NCI-H1092 treated with DMSO at 0.1 percent for 48 hours (cell line): ENCODE measurements around the gene LRMDA.

Experiments used
- DNase-seq: peaks from one replicate; lab custom pipeline; 2025; lab: John Stamatoyannopoulos, UW

The LRMDA gene

GRCh38 chr10:75836064-75836463 lies 404.6 kb downstream of the LRMDA start:
- DNase-seq, result no peak

GRCh38 chr10:75838486-75838885 lies 407.1 kb downstream of the LRMDA start:
- DNase-seq, result no peak

GRCh38 chr10:75839020-75839419 lies 407.6 kb downstream of the LRMDA start:
- no peak for DNase-seq

- DNase-seq, result no peak
Measured at GRCh38 chr10:75841266-75841665, 409.8 kb downstream of the LRMDA start.

- DNase-seq, result peak; percentile 14
Measured at GRCh38 chr10:75845176-75845947, 413.9 kb downstream of the LRMDA start.

- no peak for DNase-seq
Measured at GRCh38 chr10:75847477-75847876, 416.1 kb downstream of the LRMDA start.

GRCh38 chr10:75851580-75852345 lies 420.3 kb downstream of the LRMDA start:
- DNase-seq, result no peak

GRCh38 chr10:75852851-75853484 lies 421.5 kb downstream of the LRMDA start:
- DNase-seq, result no peak

- no peak for DNase-seq
Measured at GRCh38 chr10:75857269-75857846, 425.9 kb downstream of the LRMDA start.

GRCh38 chr10:75857896-75858295 lies 426.5 kb downstream of the LRMDA start:
- no peak for DNase-seq

GRCh38 chr10:75858339-75858738 lies 426.9 kb downstream of the LRMDA start:
- no peak for DNase-seq

- DNase-seq, result no peak
Measured at GRCh38 chr10:75859141-75859540, 427.7 kb downstream of the LRMDA start.

- no peak for DNase-seq
Measured at GRCh38 chr10:75860009-75860408, 428.6 kb downstream of the LRMDA start.

- DNase-seq, result no peak
Measured at GRCh38 chr10:75861582-75861981, 430.2 kb downstream of the LRMDA start.

- DNase-seq, result no peak
Measured at GRCh38 chr10:75862935-75863334, 431.5 kb downstream of the LRMDA start.

GRCh38 chr10:75864717-75865116 lies 433.3 kb downstream of the LRMDA start:
- DNase-seq, result no peak

- no peak for DNase-seq
Measured at GRCh38 chr10:75865413-75866299, 434.2 kb downstream of the LRMDA start.

- DNase-seq, result no peak
Measured at GRCh38 chr10:75866300-75866625, 434.8 kb downstream of the LRMDA start.

GRCh38 chr10:75866731-75867130 lies 435.3 kb downstream of the LRMDA start:
- DNase-seq, result no peak

- DNase-seq, result no peak
Measured at GRCh38 chr10:75868574-75868973, 437.1 kb downstream of the LRMDA start.

GRCh38 chr10:75870039-75870645 lies 438.7 kb downstream of the LRMDA start:
- DNase-seq, result no peak
